ENCODE data around the gene RNF225. TPM values are rescaled to one million over a fixed set of nuclear protein-coding genes. Genes with fewer than 3 reads are reported as not detected.
"Not testable (repeated sequence)": the region's sequence is repeated elsewhere in the genome, so short reads cannot be mapped to it uniquely, and the experiment has no call there.

The RNF225 gene
- total RNA-seq = 0.65 and 1.6 TPM in 2 replicates

DNA sequence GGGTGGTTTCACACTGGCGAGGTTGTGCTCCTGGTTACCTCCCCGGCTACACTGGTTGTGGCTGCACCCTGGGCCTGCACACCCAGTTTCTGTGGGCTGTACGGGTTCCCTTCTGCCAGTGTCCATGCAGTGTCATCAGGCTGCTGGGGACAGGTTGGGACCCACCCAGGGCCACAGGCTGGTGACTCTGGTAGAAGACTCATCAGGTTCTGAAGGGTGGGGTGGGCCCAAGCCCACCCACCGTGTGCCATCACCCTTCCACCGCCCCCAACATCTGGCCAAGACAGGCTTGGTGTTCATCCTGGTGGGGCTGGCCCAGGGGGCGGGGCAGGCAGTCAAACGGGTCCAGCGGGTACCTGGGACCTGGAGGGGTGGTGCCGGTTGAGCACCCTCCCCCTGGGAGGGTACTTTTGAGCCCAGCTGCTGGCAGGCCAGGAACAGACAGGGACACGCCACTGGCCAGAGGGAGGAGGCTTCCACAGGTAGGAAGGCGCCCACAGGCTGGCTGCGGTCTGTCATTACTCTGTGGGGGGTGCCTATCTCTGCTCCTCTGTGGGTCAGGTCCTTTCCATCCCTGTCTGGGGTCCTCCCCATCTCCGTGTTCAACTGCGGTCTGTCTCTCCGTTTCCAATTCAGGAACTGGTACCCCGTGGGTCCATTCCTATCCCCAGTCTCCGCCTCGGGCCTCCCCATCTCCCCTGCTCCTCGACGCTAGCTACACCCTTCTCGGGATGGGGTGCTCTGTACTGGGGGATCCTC, at the start of gene RNF225:
RNF225 (plus strand) TSS at position 437 of the 759 bp plus-strand sequence. CDS start 434 bp downstream, outside the sequence.
- no peak within 1 kb of the TSS for H3K27ac Mint-ChIP-seq
- peaks cover 19% of the 10 kb centered on the region for H3K4me1 Mint-ChIP-seq (ENCODE audit: low read depth)
- H3K9me3 Mint-ChIP-seq = no peaks in the 10 kb centered on the region
- intact Hi-C loops (cut with micrococcal nuclease) = no loop called here
- H3K4me3 Mint-ChIP-seq = no peak within 1 kb of the TSS
- DNase-seq (ENCODE audit: low spot score) = no peak
- H3K36me3 Mint-ChIP-seq (ENCODE audit: low read depth) = peaks cover 30% of the 10 kb centered on the region
- H3K27me3 Mint-ChIP-seq (ENCODE audit: insufficient read depth) = peaks cover 5% of the 10 kb centered on the region

DNA sequence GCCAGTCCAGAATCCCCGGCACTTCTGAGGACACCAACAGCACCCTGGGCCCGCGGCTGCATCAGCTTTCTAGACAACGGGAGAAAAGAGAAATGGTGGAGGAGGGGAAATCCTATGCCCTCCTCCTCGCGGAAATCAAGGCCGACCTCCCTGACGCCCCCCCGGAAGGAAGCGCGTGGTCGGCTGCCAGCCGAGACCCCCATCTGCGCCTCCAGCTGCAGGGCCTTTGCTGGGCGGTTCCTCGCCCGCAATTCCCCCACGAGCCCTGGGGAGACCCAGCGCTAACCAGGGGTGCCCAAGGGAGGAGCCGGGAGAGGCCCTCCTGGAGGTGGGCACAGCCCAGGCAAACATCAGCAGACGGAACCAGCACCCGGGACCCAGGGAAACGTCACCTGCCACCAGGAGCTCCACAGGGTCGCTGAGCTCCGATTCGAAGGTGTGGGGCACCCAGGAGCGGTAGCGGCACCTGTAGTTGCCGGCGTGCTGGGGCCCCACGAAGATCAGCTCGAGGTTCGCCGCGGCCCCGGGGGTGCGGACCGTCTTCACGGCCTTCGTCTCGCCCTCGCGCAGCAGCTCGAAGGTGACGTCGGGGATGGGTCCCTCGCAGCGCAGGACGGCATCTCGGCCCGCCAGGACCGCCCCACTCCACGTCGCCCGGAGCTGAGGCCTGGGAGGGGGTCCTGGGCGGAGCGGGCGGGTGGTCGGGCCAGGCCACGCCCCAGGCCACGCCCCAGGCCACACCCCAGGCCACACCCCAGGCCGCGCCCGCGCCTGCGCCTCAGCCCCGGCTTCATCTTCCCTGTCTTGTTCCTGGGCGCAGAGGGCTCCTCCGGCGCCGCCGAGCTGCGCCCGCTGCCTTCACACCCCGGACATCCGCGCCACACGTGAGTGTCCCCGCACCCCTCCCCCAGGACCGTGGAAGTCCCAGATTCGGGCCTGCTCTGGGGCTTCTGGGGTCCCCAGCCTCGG, 48.2 kb upstream of the RNF225 start:
- Mint-ChIP-seq H3K4me1 (ENCODE audit: low read depth) (peaks cover 29% of the 10 kb centered on the region), H3K4me3 (peak overlapping the region; percentile 92), H3K36me3 (ENCODE audit: low read depth) (peaks cover 12% of the 10 kb centered on the region), H3K9me3 (no peaks in the 10 kb centered on the region), H3K27ac (peak overlapping the region; percentile 83), H3K27me3 (ENCODE audit: insufficient read depth) (no peaks in the 10 kb centered on the region)
- peak; percentile 63 for DNase-seq (ENCODE audit: low spot score)
- intact Hi-C loops (cut with micrococcal nuclease) = loop anchor here (1.0 to 5.0 kb wide), 8 partner anchors 15 to 119 kb away; partner anchors contain the start of genes ERVK3-1, ZNF324B, ZNF497 and ZNF8

- H3K27me3 Mint-ChIP-seq (ENCODE audit: insufficient read depth); DNase-seq (ENCODE audit: low spot score); H3K9me3 Mint-ChIP-seq; H3K36me3 Mint-ChIP-seq (ENCODE audit: low read depth): not testable (repeated sequence)
- peak overlapping the region; percentile 83 for H3K27ac Mint-ChIP-seq
- intact Hi-C loops (cut with micrococcal nuclease) = loop anchor here (5.0 kb wide), 1 partner anchor 71 kb away; the partner anchor contains the start of gene ZNF8
- peaks cover 29% of the 10 kb centered on the region for H3K4me1 Mint-ChIP-seq (ENCODE audit: low read depth)
- H3K4me3 Mint-ChIP-seq = peak overlapping the region; percentile 92
Observed at GRCh38 chr19:58348080-58348479, 47.4 kb upstream of the RNF225 start.

DNA sequence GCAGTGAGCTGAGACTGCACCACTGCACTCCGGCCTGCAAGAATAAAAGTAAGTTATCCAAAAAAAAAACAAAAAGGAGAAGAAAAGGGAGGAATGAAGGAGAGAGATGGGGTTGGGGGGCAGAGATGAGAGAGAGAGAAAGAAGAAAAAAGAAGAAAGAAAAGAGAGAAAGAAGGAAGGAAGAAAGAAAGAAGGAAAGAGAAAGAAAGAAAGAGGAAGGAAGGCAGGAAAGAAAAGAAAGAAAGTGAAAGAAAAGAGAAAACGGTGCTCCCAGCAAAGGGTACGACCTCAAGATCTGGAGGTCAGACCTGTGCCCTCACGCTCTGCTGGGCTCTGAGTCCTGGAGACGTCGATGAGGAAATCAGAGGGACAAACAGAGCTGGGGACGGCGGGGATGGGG, 45.9 kb upstream of the RNF225 start:
- intact Hi-C loops (cut with micrococcal nuclease) = loop anchor here (5.0 kb wide), 1 partner anchor 72 kb away; the partner anchor contains the start of gene ZNF8
- peaks cover 29% of the 10 kb centered on the region for H3K4me1 Mint-ChIP-seq (ENCODE audit: low read depth)
- H3K9me3 Mint-ChIP-seq = no peaks in the 10 kb centered on the region
- H3K4me3 Mint-ChIP-seq = peak overlapping the region; percentile 12
- H3K27me3 Mint-ChIP-seq (ENCODE audit: insufficient read depth) = no peaks in the 10 kb centered on the region
- DNase-seq (ENCODE audit: low spot score) = no peak
- peaks cover 10% of the 10 kb centered on the region for H3K36me3 Mint-ChIP-seq (ENCODE audit: low read depth)
- H3K27ac Mint-ChIP-seq = peak overlapping the region; percentile 47

GRCh38 chr19:58350001-58350861, 45.2 kb upstream of the RNF225 start:
- intact Hi-C loops (cut with micrococcal nuclease) = no loop called here
- peaks cover 29% of the 10 kb centered on the region for H3K4me1 Mint-ChIP-seq (ENCODE audit: low read depth)
- no peak overlapping the region for H3K4me3 Mint-ChIP-seq
- H3K9me3 Mint-ChIP-seq = no peaks in the 10 kb centered on the region
- no peaks in the 10 kb centered on the region for H3K27me3 Mint-ChIP-seq (ENCODE audit: insufficient read depth)
- DNase-seq (ENCODE audit: low spot score) = no peak
- H3K27ac Mint-ChIP-seq = no peak overlapping the region
- H3K36me3 Mint-ChIP-seq (ENCODE audit: low read depth) = peaks cover 10% of the 10 kb centered on the region

- Mint-ChIP-seq H3K27me3 (ENCODE audit: insufficient read depth) (no peaks in the 10 kb centered on the region), H3K9me3 (no peaks in the 10 kb centered on the region), H3K4me3 (no peak overlapping the region)
Observed at GRCh38 chr19:58350871-58351557, 44.4 kb upstream of the RNF225 start.

GRCh38 chr19:58351558-58351878, 43.9 kb upstream of the RNF225 start:
- intact Hi-C loops (cut with micrococcal nuclease) = no loop called here
- DNase-seq (ENCODE audit: low spot score) = no peak
- Mint-ChIP-seq H3K4me1 (ENCODE audit: low read depth) (peaks cover 18% of the 10 kb centered on the region), H3K9me3 (no peaks in the 10 kb centered on the region), H3K27me3 (ENCODE audit: insufficient read depth) (no peaks in the 10 kb centered on the region), H3K4me3 (no peak overlapping the region), H3K27ac (no peak overlapping the region), H3K36me3 (ENCODE audit: low read depth) (peaks cover 5% of the 10 kb centered on the region)

More at GRCh38 chr19:58350871-58351557, 44.4 kb upstream of the RNF225 start:
- DNase-seq (ENCODE audit: low spot score) = no peak
- intact Hi-C loops (cut with micrococcal nuclease) = no loop called here
- Mint-ChIP-seq H3K36me3 (ENCODE audit: low read depth) (peaks cover 5% of the 10 kb centered on the region), H3K4me1 (ENCODE audit: low read depth) (peaks cover 23% of the 10 kb centered on the region), H3K27ac (no peak overlapping the region)

GRCh38 chr19:58351990-58352755, 43.3 kb upstream of the RNF225 start:
- peaks cover 5% of the 10 kb centered on the region for H3K36me3 Mint-ChIP-seq (ENCODE audit: low read depth)
- intact Hi-C loops (cut with micrococcal nuclease) = no loop called here
- H3K27me3 Mint-ChIP-seq (ENCODE audit: insufficient read depth) = no peaks in the 10 kb centered on the region

DNA sequence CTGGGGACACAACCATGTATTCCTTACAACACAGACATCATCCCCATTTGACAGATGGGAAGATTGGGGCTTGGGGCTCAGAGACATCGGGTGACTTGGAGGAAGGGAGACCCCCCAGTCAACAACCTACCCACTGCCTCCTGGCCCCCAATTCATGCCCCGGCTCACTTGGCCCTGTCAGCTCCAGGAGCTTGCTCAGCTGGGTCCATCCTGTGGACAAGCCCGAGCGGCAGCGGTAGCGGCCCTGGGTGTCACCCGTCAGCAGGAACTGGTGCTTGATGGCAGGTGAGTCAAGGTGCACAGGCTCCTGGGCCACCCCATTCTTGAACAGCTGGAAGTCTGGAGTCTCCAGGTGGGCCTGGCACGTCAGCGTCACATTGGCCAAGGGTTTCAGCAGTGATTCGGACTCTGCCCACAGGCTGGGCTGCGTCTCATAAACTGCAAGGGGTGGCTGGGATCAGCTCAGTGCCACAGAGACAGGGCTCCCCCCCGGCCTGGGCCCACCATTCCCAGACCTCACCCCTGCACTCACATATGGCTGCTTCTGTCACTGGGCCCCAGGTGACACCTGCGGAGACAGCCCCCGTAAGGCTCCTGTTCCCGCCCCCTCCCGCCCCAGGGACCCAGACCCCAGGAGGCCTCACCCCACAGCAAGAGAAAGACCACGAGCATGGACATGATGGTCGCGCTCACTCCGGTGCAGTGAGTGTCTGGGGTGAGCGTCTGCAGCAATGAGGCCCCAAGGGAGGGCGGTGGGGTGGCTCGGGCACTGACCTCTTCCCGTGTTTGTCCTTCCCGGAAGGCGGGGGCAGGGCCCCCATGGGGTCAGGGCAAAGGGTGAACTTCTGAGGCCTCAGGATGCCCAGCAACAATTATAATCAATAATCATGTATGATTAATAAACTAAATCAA, 42.4 kb upstream of the RNF225 start, which contains the start of gene A1BG:
A1BG (minus strand) TSS at position 733 of the 912 bp plus-strand sequence; CDS start at position 678, 55 bp downstream.
- Mint-ChIP-seq H3K36me3 (ENCODE audit: low read depth) (peaks cover 5% of the 10 kb centered on the region), H3K4me1 (ENCODE audit: low read depth) (peaks cover 15% of the 10 kb centered on the region), H3K9me3 (no peaks in the 10 kb centered on the region), H3K4me3 (no peak within 1 kb of the TSS), H3K27ac (no peak within 1 kb of the TSS), H3K27me3 (ENCODE audit: insufficient read depth) (no peaks in the 10 kb centered on the region)
- no peak for DNase-seq (ENCODE audit: low spot score)
- intact Hi-C loops (cut with micrococcal nuclease) = no loop called here

More at GRCh38 chr19:58351990-58352755, 43.3 kb upstream of the RNF225 start:
- no peaks in the 10 kb centered on the region for H3K9me3 Mint-ChIP-seq
- no peak overlapping the region for H3K27ac Mint-ChIP-seq
- H3K4me3 Mint-ChIP-seq = no peak overlapping the region
- DNase-seq (ENCODE audit: low spot score) = no peak
- H3K4me1 Mint-ChIP-seq (ENCODE audit: low read depth) = peaks cover 15% of the 10 kb centered on the region

- intact Hi-C loops (cut with micrococcal nuclease) = no loop called here
Observed at GRCh38 chr19:58353717-58354477, 41.6 kb upstream of the RNF225 start.

More at GRCh38 chr19:58353717-58354477, 41.6 kb upstream of the RNF225 start:
- Mint-ChIP-seq H3K4me1 (ENCODE audit: low read depth) (peaks cover 7% of the 10 kb centered on the region), H3K9me3 (no peaks in the 10 kb centered on the region), H3K27me3 (ENCODE audit: insufficient read depth) (no peaks in the 10 kb centered on the region), H3K4me3 (no peak overlapping the region), H3K27ac (no peak overlapping the region), H3K36me3 (ENCODE audit: low read depth) (peaks cover 5% of the 10 kb centered on the region)
- DNase-seq (ENCODE audit: low spot score) = no peak
